ENCODE measurements around the gene YAE1.

DNA sequence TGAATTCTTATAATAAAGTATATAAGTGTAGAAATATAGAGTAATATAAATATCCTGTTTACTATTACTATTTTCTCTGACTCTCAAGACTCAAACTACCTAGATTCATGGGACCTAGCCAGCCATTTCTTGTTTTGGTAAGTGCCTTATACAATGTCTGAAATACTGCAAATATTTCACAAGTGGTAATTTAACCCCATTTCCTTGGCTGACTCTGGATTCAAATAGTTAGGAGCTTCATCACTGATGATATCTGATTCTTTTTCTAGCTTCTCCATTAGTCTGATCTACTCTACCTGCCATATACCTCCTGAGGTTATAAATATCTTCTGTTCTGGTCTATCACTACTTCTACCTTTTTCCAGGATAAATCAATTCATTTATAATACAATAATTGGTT lies 50.8 kb downstream of the YAE1 start:
- TF ChIP-seq CTCF (conservative IDR thresholded peaks at IDR 0.05; ENCODE audit: low read depth in 2 of 2) (no peak), EZH2phosphoT487 (IDR thresholded peaks at IDR 0.05; ENCODE audit: unreplicated experiment) (no peak), NANOG (IDR thresholded peaks at IDR 0.05; ENCODE audit: borderline replicate concordance) (no peak), JUNB (IDR thresholded peaks at IDR 0.05; ENCODE audit: unreplicated experiment) (no peak)
- TF ChIP-seq, protein P1, sequence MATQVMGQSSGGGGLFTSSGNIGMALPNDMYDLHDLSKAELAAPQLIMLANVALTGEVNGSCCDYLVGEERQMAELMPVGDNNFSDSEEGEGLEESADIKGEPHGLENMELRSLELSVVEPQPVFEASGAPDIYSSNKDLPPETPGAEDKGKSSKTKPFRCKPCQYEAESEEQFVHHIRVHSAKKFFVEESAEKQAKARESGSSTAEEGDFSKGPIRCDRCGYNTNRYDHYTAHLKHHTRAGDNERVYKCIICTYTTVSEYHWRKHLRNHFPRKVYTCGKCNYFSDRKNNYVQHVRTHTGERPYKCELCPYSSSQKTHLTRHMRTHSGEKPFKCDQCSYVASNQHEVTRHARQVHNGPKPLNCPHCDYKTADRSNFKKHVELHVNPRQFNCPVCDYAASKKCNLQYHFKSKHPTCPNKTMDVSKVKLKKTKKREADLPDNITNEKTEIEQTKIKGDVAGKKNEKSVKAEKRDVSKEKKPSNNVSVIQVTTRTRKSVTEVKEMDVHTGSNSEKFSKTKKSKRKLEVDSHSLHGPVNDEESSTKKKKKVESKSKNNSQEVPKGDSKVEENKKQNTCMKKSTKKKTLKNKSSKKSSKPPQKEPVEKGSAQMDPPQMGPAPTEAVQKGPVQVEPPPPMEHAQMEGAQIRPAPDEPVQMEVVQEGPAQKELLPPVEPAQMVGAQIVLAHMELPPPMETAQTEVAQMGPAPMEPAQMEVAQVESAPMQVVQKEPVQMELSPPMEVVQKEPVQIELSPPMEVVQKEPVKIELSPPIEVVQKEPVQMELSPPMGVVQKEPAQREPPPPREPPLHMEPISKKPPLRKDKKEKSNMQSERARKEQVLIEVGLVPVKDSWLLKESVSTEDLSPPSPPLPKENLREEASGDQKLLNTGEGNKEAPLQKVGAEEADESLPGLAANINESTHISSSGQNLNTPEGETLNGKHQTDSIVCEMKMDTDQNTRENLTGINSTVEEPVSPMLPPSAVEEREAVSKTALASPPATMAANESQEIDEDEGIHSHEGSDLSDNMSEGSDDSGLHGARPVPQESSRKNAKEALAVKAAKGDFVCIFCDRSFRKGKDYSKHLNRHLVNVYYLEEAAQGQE (IDR thresholded peaks at IDR 0.05; ENCODE audit: unreplicated experiment) = no peak

Measured in GM23338 (cell line).